ENCODE results near the gene AURKA.

AURKA gene

DNA sequence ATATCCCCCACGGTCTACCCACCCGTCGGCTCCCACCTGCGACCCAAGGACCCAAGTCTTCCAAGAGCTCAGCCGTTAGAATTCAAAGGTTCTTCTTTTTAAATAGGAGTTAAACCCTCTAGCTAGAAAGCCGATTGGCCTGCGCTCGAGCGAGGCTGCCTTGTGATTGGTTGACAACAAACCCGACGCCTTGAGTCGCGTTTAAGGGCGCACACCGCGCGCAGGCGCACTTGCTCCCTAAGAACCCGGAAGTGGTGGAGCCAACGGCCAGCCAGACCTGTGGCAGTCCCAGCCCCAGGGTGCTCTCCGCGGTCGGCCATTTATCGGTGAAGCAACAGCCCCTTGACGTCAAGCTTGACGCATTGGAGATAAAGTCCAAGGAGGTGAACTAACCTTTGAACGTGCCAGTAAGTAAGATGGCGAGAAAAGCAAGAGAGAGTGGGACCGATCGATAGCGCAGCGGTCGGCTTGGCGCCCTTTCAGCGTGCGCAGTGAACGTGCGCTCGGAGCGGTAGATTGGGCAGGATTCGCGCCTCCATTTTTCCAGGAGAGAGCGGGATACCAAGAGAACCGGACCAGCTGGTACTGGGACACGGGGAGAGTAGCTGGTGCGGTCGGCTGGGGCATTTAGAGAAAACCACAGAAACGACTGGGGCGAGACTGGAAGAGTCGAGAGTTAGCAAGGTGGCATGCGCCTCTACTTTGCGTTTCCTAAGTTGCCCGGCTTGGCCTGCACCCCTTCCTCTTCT lies at the start of gene AURKA, which contains the start of gene CSTF1:
Gene AURKA, minus strand, starts transcription at position 84 of the 749 bp plus-strand sequence. CDS start 4,018 bp downstream, outside the sequence.
Gene CSTF1, plus strand, starts transcription at position 514 of the 749 bp plus-strand sequence. CDS start 2,908 bp downstream, outside the sequence.
- peak; percentile 98 for DNase-seq (ENCODE audit: low read depth in 2 of 2)

- peak in 1 of 2 donors; percentile 27 for DNase-seq (ENCODE audit: low read depth in 2 of 2)
These were observed 48.5 kb upstream of the AURKA start for GRCh38 chr20:56440346-56441007.

DNA sequence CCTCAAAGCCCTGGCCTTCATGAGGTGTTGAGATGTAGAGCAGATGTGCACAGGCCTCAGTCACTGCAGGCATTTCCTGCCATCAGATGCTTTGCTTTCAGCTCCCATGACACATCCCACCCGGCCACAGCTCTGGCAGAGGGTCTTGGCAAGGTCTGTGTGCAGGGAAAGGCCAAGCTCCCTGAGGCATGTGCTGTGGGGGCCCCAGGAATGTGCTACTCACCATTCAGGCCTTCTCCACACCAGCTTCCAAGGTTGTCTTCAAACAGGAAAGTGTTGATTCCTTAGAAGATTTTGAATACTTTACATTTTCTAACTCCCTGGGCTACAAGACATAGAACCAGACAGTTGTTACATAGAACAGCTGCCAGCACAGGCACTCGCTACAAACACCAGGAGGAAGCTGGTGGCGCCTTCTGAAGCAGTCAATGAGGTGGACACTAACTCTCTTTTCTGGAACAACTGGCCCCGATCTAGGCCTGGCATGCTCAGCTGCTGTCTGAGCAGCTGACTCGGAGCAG lies 47.8 kb upstream of the AURKA start:
- no peak for DNase-seq (ENCODE audit: low read depth in 2 of 2)

- DNase-seq (ENCODE audit: low read depth in 2 of 2), result no peak
These were observed 46.3 kb upstream of the AURKA start for GRCh38 chr20:56438284-56438683.

DNA sequence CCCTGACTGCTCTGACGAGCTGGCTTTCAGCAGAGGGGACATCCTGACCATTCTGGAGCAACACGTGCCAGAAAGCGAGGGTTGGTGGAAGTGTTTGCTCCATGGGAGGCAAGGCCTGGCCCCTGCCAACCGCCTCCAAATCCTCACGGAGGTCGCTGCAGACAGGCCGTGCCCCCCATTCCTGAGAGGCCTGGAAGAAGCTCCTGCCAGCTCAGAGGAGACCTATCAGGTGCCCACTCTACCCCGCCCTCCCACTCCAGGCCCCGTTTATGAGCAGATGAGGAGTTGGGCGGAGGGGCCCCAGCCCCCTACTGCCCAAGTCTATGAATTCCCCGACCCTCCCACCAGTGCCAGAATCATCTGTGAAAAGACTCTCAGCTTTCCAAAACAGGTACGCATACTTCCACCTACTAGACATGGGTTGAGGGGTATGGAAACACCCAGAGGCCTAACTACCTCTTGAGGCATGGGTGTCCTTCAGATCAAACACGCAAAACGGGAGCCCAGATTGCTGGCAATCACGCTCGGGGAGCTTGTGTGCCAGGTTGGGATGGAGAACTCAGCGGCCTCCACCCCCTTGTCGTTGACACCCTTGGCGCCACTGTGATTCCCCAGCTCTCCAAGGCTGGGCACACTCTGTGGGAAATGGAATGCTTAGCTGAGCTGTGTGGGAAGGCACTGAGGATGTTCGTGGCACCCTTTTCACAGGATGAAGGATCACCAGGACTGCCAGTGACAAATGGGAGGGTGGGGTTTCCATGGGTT lies 45.4 kb upstream of the AURKA start:
- DNase-seq (ENCODE audit: low read depth in 2 of 2), result no peak

- DNase-seq (ENCODE audit: low read depth in 2 of 2), result no peak
These were observed 41.9 kb upstream of the AURKA start for GRCh38 chr20:56433880-56434255.

DNA sequence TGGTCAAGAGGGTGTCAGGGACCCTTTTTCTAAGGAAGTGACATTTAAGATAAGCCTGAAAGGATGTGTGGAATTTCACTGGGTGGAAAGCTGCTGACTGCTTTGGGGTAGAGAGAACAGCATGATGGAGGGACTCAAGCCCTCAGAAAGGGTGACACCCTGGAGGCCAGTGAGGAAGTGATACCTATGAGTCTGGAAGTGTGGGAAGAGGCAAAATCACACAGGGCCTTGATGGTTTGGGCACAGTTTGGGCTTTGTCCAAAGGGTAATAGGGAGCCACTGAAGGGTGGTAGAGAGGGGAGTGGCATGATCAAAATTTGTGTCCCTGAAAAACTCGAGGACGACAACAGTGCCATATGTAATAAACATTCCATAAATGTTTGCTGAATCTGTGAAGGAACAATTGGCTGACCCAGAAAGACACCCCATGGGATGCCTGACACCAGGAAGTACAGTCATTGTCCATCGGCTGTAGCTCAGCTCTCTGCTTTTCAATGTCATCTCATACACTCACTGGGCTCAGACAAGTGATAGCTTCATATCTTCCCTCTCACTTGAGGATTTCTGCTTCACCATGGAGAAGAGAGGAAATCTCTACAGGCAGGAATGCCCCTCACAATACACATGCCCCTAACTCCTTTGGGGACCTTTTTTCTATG lies 41.3 kb upstream of the AURKA start:
- DNase-seq (ENCODE audit: low read depth in 2 of 2), result no peak

DNA sequence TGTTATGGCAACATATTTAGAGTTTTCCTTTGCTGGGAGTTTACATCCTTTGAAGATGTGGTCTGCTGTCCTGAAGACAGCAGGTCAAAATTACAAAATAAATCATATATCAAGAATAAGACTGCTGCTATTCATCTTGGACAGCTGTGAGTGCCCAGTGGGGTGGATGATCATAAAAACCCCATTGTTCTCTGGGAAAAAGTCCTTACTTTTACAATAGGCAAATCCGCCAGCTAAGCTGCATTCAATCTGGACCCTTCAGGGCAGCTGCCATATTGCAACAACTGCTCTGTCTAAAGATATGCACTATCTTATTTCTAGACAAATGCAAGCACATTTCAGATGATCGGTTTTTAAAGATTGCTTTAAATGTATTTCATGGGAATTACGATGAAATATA lies 39.5 kb upstream of the AURKA start:
- no peak for DNase-seq (ENCODE audit: low read depth in 2 of 2)

- no peak for DNase-seq (ENCODE audit: low read depth in 2 of 2)
These were observed 38.9 kb upstream of the AURKA start for GRCh38 chr20:56430957-56431356.

DNA sequence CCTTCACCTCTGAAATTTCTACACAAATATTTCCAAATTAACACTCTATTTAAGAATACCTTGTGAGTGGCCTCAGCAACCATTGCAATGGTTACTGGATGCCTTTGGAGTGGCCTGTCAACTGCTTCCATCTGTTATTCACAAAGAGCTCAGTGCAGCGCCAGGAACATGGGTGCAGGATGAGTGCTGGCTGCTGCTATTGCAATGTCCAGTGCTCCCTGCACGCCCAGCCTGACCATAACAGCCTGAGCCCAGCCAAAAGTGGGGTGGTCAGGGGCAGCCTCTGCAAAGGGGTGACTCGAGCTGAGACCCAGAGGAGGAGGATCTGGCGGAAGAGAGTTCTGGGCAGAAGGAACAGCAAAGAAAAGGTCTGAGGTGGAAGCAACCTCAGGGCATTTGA lies 38.4 kb upstream of the AURKA start:
- no peak for DNase-seq (ENCODE audit: low read depth in 2 of 2)

GRCh38 chr20:56429941-56430340 lies 37.9 kb upstream of the AURKA start:
- DNase-seq (ENCODE audit: low read depth in 2 of 2), result no peak

DNA sequence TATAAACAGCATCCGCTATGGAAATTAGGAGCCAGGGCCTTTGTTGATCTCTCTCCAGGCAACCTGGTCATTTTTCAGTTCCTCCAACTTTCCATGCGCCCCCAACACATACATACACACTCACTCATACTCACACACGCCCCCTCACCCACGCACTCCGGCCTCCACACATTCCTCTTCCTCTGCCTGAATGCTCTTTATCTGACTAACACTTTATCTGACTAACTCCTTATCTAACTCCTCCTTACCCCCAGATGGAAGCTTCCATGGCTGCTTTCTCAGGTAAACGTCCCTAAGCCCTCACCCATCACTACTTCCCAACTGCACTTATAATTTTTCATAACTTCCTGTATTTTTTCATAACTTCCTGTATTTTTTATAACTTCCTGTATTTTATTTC lies 37.5 kb upstream of the AURKA start:
- peak; percentile 39 to 51 for DNase-seq (ENCODE audit: low read depth in 2 of 2)

GRCh38 chr20:56428881-56429280 lies 36.9 kb upstream of the AURKA start:
- no peak for DNase-seq (ENCODE audit: low read depth in 2 of 2)

DNA sequence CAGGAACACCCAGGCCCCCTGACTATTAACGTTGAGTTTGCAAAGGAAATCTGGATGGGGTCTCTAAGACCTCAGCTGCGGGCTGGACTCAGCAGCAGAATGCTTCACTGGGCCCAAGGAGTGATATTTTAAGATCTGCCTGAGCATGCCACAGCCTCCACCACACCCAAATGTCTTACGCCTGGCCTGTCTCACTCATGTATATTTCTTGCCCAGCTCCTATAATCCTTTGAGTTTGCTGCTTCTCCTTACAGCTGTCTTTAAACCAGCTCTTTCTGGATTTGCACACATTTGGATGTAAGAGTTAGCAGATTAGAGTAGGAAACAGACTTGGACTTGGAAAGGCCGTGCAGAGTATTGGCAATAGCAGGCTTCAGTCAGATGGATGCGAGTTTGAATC lies 36.4 kb upstream of the AURKA start:
- DNase-seq (ENCODE audit: low read depth in 2 of 2), result no peak

DNA sequence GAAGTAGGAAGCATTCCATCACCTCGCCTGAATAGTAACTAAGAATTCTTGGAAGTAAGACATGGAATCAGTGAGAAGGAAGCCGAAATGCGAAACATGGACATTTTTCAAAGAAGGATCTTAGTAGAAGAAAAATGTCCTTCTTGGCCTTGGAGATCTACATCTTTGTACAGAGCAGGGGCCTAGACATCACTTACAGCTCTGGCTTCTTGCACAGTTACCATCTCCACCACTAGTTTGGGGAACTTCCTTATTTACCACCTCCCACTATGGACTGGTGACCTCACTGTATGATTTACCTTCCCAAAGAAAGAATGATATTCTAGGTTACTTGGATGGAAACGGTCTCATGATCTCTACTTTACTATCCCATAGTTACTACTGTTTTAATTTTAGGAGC lies 35.8 kb upstream of the AURKA start:
- DNase-seq (ENCODE audit: low read depth in 2 of 2), result no peak

DNA sequence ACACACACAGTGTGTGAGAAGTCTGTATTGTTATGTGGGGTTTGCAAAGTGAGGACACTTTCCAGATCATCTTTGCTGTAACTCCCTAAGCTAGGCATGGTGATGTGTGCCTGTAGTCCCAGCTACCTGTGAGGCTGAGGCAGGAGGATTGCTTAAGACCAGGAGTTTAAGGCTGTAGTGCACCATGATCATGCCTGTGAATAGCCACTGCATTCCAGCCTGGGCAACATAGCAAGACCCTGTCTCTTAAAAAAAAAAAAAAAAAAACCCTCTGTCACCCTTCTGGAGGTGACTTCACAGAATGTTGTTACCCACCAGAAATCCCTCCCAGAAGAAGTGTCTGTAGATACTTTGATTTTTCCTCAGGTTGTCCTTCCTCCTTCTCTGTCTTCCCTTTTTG lies 34.9 kb upstream of the AURKA start:
- DNase-seq (ENCODE audit: low read depth in 2 of 2), result no peak

- DNase-seq (ENCODE audit: low read depth in 2 of 2), result no peak
These were observed 34.0 kb upstream of the AURKA start for GRCh38 chr20:56426026-56426425.

- DNase-seq (ENCODE audit: low read depth in 2 of 2), result no peak
These were observed 32.9 kb upstream of the AURKA start for GRCh38 chr20:56424931-56425330.

DNA sequence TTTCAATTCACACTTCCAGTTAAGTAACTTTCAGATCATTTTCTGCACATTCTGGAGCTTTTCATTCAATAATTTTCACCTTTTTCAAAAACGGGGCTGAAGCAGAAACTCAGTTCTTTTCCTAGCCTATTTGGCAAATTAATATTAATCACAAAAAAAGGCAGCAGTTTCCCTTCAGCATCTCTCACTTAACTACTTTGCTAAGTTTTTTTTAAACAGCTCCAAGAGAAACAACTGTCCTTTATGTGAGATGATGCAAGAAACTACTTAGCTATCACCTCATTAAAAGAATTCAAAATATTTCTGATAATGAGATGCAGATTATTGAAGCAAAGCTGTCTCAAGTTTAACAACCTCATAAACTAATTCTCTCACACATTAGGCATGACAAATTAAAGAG lies 31.9 kb upstream of the AURKA start:
- DNase-seq (ENCODE audit: low read depth in 2 of 2), result no peak

- no peak for DNase-seq (ENCODE audit: low read depth in 2 of 2)
These were observed 31.2 kb upstream of the AURKA start for GRCh38 chr20:56423211-56423610.

DNA sequence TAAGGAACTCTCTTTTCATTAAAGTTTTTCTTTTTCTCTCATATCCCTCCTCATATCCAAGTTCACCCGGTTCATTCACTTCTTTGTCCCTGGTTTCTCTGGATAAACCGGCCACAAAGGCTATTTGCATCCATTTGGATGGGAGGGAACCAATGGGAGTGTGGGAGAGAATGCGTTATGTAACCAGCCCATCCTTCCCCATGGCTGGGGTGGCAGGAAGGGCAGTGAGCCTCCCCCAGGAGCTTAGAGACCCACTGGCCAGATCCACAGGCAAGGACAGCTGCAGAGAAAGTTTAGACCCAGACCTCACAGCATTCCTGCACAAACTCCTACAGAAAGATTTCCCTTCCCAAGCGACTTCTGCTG lies 30.8 kb upstream of the AURKA start:
- no peak for DNase-seq (ENCODE audit: low read depth in 2 of 2)

All from stimulated activated CD4-positive, alpha-beta T cell treated with anti-CD3 and anti-CD28 coated beads, Interleukin-1b, Interleukin-23, amount 100 ng/mL, for 4 hours (primary cell).